Neural progenitor cell (in vitro differentiated cells): ENCODE data around the gene TNNI3K. TPM values are rescaled to one million over a fixed set of nuclear protein-coding genes. Genes with fewer than 3 reads are reported as not detected.

Source experiments
- DNase-seq: peaks from one replicate; pipeline ENCODE4 v3.0.0-alpha.2; 2016; ENCODE audit warnings: low spot score
- H2AFZ ChIP-seq: fragments of 200-600 bp; sonication (generic); replicated peaks from 2 replicates; pipeline ENCODE4 v1.6.1; 2016; ENCODE audit warnings: antibody characterized with exemption
- H3F3A ChIP-seq: fragments of 200-600 bp; sonication (generic); 2 replicates; pipeline ENCODE4 v1.6.1; 2016; ENCODE audit warnings: antibody characterized with exemption, low read depth
- H3K27ac ChIP-seq: fragments of 200-600 bp; sonication (generic); 2 replicates; pipeline ENCODE4 v1.5.1; 2016; ENCODE audit warnings: mild to moderate bottlenecking
- H3K27me3 ChIP-seq: fragments of 200-600 bp; sonication (generic); 2 replicates; pipeline ENCODE4 v1.6.1; 2016; ENCODE audit warnings: mild to moderate bottlenecking, moderate library complexity
- H3K36me3 ChIP-seq: fragments of 200-600 bp; sonication (generic); 2 replicates; pipeline ENCODE4 v1.5.1; 2016
- H3K4me1 ChIP-seq: fragments of 200-600 bp; sonication (generic); 2 replicates; pipeline ENCODE4 v1.6.1; 2016; ENCODE audit warnings: mixed run types
- H3K4me2 ChIP-seq: fragments of 200-600 bp; sonication (generic); 2 replicates; pipeline ENCODE4 v1.6.1; 2016
- H3K4me3 ChIP-seq: fragments of 200-600 bp; sonication (generic); 2 replicates; pipeline ENCODE4 v1.5.1; 2016
- H3K79me2 ChIP-seq: fragments of 200-600 bp; sonication (generic); 2 replicates; pipeline ENCODE4 v1.6.1; 2016; ENCODE audit warnings: low read depth
- H3K9ac ChIP-seq: fragments of 200-600 bp; sonication (generic); 2 replicates; pipeline ENCODE4 v1.6.1; 2016
- H3K9me3 ChIP-seq: fragments of 200-600 bp; sonication (generic); 2 replicates; pipeline ENCODE4 v1.5.1; 2016; ENCODE audit warnings: low read depth
- H4K20me1 ChIP-seq: fragments of 200-600 bp; sonication (generic); 2 replicates; pipeline ENCODE4 v1.6.1; 2016; ENCODE audit warnings: low read depth
- H3K27ac Mint-ChIP-seq: 3 replicates; pipeline ENCODE4 v1.8.0; 2021; ENCODE audit warnings: mixed read lengths
- H3K27me3 Mint-ChIP-seq: 2 replicates; pipeline ENCODE4 v1.8.0; 2022; ENCODE audit warnings: low read depth, mild to moderate bottlenecking, inconsistent platforms, moderate library complexity, mixed read lengths; ENCODE audit not compliant: insufficient read depth
- H3K36me3 Mint-ChIP-seq: 3 replicates; pipeline ENCODE4 v1.8.0; 2021; ENCODE audit warnings: mixed read lengths
- H3K4me1 Mint-ChIP-seq: 3 replicates; pipeline ENCODE4 v1.8.0; 2021; ENCODE audit warnings: mixed read lengths
- H3K4me3 Mint-ChIP-seq: 3 replicates; pipeline ENCODE4 v1.8.0; 2021; ENCODE audit warnings: mild to moderate bottlenecking, moderate library complexity, mixed read lengths
- H3K9me3 Mint-ChIP-seq: 3 replicates; pipeline ENCODE4 v1.8.0; 2020; ENCODE audit warnings: mixed read lengths
- EZH2 ChIP-seq: fragments of 200-600 bp; sonication (generic); IDR thresholded peaks from 2 replicates; pipeline ENCODE4 v1.6.1; 2017; ENCODE audit warnings: antibody characterized with exemption, mild to moderate bottlenecking, moderate library complexity
- EZH2phosphoT487 ChIP-seq: fragments of 200-600 bp; sonication (generic); IDR thresholded peaks from 2 replicates; pipeline ENCODE4 v1.6.1; 2017; ENCODE audit warnings: antibody characterized with exemption
- total RNA-seq: library from RNA; depleted of rRNA; stranded (reverse); fragments of >200 nt; gene quantifications from 2 replicates; pipeline ENCODE4 v1.2.3, GENCODE V29; 2015; ENCODE audit warnings: low replicate concordance
- TF ChIP-seq, protein P1 (sequence below): fragments of 200-600 bp; sonication (generic); IDR thresholded peaks from 2 replicates; pipeline ENCODE4 v1.5.1; 2017; ENCODE audit warnings: antibody characterized with exemption, mild to moderate bottlenecking

TNNI3K gene
- total RNA-seq, 1 donor from 2014 or later, result 1.9 TPM

DNA sequence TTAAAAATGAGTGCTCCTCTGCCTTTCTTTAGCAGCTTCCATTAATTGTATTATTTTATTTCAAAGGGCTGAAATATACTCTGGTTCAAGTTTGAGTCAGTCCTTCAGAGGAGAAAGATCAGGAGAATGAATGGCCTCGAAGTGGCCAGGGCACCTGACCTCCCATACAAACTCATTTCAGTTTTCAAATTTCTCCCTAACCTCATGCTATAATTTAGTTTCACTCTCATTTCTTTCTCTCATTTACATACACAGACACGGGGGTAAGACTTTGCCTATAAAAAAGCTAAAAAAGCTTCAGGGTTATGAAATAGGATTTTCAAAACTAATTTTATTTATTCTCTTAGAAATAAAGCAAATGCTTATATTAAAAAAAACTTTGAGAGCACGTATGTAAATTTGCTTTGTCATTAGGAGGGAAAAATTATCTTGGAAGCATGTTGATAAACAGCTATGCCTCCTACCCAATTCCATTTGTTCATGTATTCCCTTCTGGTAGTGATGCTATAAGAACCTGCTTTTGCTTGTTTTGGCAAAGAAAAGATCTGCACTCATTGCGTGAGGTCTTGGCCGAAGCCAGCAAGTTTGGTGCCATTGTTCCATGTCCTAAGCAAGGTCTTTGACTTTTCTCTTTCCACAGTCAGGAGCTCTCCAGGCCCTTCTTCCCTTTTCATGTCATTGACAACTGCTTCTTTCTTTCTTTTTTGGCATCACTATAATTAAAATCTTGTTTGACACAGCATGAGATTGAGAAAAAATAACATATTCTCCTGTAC lies 357.6 kb downstream of the TNNI3K start:
- H3K79me2 ChIP-seq, result no peaks in the 10 kb centered on the region
- TF ChIP-seq EZH2phosphoT487 (no peak), EZH2 (no peak)
- TF ChIP-seq, protein P1, sequence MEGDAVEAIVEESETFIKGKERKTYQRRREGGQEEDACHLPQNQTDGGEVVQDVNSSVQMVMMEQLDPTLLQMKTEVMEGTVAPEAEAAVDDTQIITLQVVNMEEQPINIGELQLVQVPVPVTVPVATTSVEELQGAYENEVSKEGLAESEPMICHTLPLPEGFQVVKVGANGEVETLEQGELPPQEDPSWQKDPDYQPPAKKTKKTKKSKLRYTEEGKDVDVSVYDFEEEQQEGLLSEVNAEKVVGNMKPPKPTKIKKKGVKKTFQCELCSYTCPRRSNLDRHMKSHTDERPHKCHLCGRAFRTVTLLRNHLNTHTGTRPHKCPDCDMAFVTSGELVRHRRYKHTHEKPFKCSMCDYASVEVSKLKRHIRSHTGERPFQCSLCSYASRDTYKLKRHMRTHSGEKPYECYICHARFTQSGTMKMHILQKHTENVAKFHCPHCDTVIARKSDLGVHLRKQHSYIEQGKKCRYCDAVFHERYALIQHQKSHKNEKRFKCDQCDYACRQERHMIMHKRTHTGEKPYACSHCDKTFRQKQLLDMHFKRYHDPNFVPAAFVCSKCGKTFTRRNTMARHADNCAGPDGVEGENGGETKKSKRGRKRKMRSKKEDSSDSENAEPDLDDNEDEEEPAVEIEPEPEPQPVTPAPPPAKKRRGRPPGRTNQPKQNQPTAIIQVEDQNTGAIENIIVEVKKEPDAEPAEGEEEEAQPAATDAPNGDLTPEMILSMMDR, result no peak
- H3K9me3 Mint-ChIP-seq, result no peaks in the 10 kb centered on the region
- no peaks in the 10 kb centered on the region for H3F3A ChIP-seq
- no peaks in the 10 kb centered on the region for H3K27me3 ChIP-seq
- H3K4me3 Mint-ChIP-seq, result no peak overlapping the region
- no peak overlapping the region for H3K4me2 ChIP-seq
- no peak overlapping the region for H3K4me3 ChIP-seq
- H3K36me3 Mint-ChIP-seq, result no peaks in the 10 kb centered on the region
- no peak for DNase-seq
- peaks cover 3% of the 10 kb centered on the region for H3K4me1 ChIP-seq
- H3K27ac ChIP-seq, result no peak overlapping the region
- H4K20me1 ChIP-seq, result no peaks in the 10 kb centered on the region
- H3K27me3 Mint-ChIP-seq, result no peaks in the 10 kb centered on the region
- peaks cover 3% of the 10 kb centered on the region for H3K4me1 Mint-ChIP-seq
- H3K36me3 ChIP-seq, result no peaks in the 10 kb centered on the region
- H3K27ac Mint-ChIP-seq, result no peak overlapping the region
- no peak overlapping the region for H3K9ac ChIP-seq
- H3K9me3 ChIP-seq, result no peaks in the 10 kb centered on the region
- H2AFZ ChIP-seq, result no peak overlapping the region

Other genes starting within 250 kb of the TNNI3K start
- gene LRRIQ3, start 37.2 kb upstream of the TNNI3K start, total RNA-seq, result 1.2 and 3.3 TPM in 2 replicates
- gene FPGT, start 37.1 kb upstream of the TNNI3K start, total RNA-seq, result 12.9 and 17.2 TPM in 2 replicates